ENCODE results near the gene ADM5.
A peak's percentile ranks its signal among the peaks of the same experiment; 100 is the strongest.

Gene ADM5

GRCh38 chr19:49658566-49659442 lies 30.6 kb upstream of the ADM5 start:
- DNase-seq: no peak

GRCh38 chr19:49660338-49660961 lies 28.9 kb upstream of the ADM5 start:
- DNase-seq: no peak

GRCh38 chr19:49662011-49662410 lies 27.4 kb upstream of the ADM5 start:
- DNase-seq: no peak

GRCh38 chr19:49663224-49663623 lies 26.2 kb upstream of the ADM5 start:
- DNase-seq: no peak

- peak; percentile 82 for DNase-seq
Observed at GRCh38 chr19:49664171-49665035, 25.0 kb upstream of the ADM5 start.

GRCh38 chr19:49665036-49665350 lies 24.4 kb upstream of the ADM5 start:
- no peak for DNase-seq

- DNase-seq: peak; percentile 85
Observed at GRCh38 chr19:49665351-49666119, 23.9 kb upstream of the ADM5 start, which contains the start of the genes BCL2L12 and IRF3. Gene BCL2L12 (plus strand): TSS chr19:49665933. CDS start chr19:49666693, 760 bp downstream. Gene IRF3 (minus strand): TSS chr19:49665857. CDS start chr19:49664838, 1,019 bp downstream.

GRCh38 chr19:49666120-49666444 lies 23.3 kb upstream of the ADM5 start:
- DNase-seq: no peak

GRCh38 chr19:49667473-49667872 lies 21.9 kb upstream of the ADM5 start:
- DNase-seq: no peak

- DNase-seq: no peak
Observed at GRCh38 chr19:49669516-49669915, 19.9 kb upstream of the ADM5 start.

GRCh38 chr19:49672131-49672919 lies 17.1 kb upstream of the ADM5 start:
- peak; percentile 45 for DNase-seq

GRCh38 chr19:49676136-49676783 lies 13.1 kb upstream of the ADM5 start:
- DNase-seq: no peak

GRCh38 chr19:49676784-49677230 lies 12.6 kb upstream of the ADM5 start:
- peak; percentile 82 for DNase-seq

- peak; percentile 73 for DNase-seq
Observed at GRCh38 chr19:49677231-49677900, 12.0 kb upstream of the ADM5 start, which contains the start of gene PRMT1. Gene PRMT1 (plus strand): TSS chr19:49677271. CDS start chr19:49677281, 10 bp downstream.

- no peak for DNase-seq
Observed at GRCh38 chr19:49677901-49678674, 11.3 kb upstream of the ADM5 start.

- DNase-seq: no peak
Observed at GRCh38 chr19:49678985-49679770, 10.2 kb upstream of the ADM5 start.

- no peak for DNase-seq
Observed at GRCh38 chr19:49679771-49680413, 9.5 kb upstream of the ADM5 start.
